GDM1 (cell line): ENCODE measurements around the gene SLC7A10.
"Not testable (repeated sequence)": the region's sequence is repeated elsewhere in the genome, so short reads cannot be mapped to it uniquely, and the experiment has no call there.

Source experiments
- DNase-seq: peaks from one replicate; lab custom pipeline; 2025; lab: John Stamatoyannopoulos, UW

SLC7A10 gene

GRCh38 chr19:33201473-33201872 is 24.2 kb downstream of the SLC7A10 start:
- DNase-seq: no peak

DNA sequence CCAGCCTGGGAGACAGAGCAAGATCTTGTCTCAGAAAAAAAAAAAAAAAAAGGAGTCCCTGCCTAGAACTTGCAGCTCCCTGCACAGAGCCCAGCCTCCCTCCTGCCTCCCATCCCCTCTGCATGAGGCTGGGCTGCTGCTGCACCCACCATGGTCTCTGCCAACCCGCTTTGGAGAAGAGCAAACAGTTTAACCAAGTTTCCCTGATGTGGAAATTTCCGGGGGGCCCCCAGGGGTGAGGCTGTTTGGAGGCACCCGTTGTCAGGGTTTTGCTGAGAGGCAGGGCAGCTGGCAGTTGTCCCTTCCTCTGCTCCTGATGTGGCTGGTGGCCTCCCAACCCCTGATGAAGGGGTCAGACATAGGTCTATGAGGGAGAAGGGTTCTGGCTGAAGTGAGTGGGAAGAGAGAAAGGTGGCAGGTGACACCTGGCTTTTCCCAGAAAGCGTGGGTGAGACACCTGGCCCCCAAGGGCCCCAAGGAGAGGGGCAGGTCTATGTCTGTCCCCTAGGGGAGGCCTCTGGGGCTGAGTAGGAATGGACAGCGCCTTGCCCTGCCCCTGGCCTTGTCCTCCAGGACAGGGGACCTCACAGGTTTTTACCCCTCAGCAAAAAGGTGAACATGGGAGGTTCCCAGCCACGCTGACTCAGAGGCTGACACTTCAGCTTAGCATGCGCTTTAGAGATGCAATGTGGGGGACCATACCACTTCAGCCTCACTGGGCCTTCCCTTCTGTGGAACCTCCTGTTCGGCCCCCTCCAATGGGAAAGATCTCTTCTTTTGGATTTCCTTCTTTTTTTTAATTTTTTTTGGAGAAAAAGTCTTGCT is 26.0 kb downstream of the SLC7A10 start:
- DNase-seq: no peak

DNA sequence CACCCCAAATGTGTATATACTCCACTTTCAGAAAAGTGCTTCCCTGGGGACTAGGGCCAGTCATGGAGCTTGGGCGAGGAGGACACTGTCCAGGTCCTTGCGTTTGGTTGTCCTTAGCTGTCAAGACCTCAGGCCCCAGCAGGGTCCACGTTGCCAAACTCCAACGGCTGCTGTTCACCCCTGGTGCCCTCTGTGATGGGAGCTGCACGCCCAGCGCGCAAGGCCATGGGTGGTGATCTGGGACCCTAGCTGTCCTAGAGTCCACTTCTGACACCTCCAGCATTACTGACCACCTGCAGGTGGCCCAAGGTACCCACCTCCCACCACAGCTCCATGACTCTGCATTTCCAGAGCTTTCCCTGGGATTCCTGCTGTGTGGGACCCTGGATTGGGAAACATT is 27.5 kb downstream of the SLC7A10 start:
- DNase-seq: no peak

DNA sequence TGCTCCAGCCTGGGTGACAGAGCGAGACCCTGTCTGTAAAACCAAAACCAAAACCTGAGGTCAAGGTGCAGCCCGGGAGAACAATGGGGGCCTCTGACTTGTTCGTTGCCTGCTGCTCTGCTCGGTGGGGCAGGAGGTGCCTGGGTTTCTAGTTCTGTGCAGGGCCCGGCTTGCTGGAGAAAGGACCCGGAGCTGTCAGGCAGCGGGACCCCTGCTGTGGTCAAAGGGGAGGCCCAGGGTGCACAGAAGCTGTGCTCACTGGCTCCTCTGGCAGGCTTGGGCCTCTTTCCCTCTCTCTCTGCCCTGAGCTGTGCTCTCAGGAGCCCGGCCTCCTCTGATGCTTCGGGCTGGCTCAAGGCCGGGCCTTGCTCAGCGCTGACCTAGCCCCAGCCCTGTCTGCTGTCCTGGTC is 28.1 kb downstream of the SLC7A10 start:
- DNase-seq: no peak

GRCh38 chr19:33196446-33197193 is 29.0 kb downstream of the SLC7A10 start:
- DNase-seq: no peak

- DNase-seq: no peak
These were observed 29.9 kb downstream of the SLC7A10 start for GRCh38 chr19:33195645-33196347.

- DNase-seq: no peak
These were observed 30.6 kb downstream of the SLC7A10 start for GRCh38 chr19:33194886-33195644.

GRCh38 chr19:33194532-33194885 is 31.1 kb downstream of the SLC7A10 start:
- no peak for DNase-seq

DNA sequence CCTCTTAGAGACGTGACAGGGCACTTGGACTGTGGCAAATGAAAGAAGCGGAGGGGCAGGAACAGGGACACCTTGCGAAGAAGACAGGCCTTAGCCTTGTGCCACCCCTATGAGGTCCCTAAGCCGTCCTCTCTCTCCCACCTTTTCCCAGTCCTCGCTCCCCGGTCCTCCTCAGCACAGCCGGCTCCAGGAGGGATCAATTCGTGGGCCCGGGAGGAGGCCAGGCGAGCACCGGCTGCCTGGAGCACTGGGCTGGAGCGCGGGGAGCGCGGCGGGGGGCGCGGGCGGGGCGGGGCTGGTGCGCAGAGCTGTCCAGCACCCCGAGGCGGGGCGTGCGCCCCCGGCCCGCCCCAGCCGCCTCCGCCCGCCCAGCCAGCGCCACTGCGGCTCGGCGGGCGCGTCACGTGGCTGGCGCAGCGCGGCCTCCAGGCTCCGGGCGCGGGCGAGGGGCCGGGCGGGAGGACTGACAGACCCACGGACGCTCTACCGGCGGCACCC is 31.7 kb downstream of the SLC7A10 start, which contains the start of gene LRP3:
TSS of gene LRP3 (plus strand) at position 466 of the 498 bp plus-strand sequence. CDS start 456 bp downstream, outside the sequence.
- peak; percentile 14 for DNase-seq

DNA sequence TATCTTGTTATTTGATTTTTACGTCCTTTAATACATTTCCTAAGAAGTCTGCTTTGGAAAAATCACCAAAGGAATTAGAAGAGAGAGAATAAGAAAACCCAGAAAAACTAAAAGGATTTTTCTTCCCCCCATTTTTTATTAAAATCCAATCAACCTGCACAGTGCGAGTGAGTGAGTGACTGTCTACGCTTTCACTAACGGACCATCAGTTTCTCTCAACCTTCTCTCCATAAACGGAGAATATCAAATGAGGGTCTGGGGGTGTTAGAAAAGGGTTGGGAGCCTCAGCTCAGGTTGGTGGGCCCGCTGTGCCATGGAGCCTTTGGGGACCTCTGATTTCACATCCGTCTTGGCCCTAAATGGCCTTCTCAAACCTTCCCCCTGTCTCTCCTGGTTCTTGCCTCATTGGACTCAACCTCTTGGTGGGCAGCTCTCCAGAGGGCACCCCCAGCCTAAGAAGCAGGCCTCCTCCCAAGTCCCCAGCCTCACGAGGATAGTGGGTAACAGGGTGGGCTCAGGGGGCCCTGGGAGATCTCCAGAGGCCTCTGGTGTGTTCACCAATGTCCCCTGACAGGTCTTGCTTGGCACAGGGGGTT is 32.3 kb downstream of the SLC7A10 start:
- no peak for DNase-seq

- no peak for DNase-seq
These were observed 33.6 kb downstream of the SLC7A10 start for GRCh38 chr19:33192010-33192409.

DNA sequence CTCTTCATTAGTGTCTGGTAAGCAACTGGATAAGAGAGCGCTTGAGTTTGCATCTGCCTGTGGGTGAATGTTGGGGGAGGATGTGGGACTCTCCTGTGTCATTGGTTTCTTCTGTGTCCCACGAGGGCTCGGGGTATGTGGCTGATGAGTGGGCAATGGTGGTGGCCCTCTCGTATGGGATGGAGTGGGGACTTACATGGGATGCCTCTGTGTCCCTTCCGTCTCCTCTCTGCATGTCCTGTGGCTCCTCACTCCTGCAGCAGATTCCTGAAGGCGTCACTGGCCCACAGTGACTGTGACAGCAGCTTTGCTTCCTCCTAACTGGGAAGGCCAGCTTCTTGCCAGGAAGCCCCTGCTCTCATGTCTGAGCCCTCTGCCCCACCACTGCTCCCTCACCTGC is 34.1 kb downstream of the SLC7A10 start:
- no peak for DNase-seq

DNA sequence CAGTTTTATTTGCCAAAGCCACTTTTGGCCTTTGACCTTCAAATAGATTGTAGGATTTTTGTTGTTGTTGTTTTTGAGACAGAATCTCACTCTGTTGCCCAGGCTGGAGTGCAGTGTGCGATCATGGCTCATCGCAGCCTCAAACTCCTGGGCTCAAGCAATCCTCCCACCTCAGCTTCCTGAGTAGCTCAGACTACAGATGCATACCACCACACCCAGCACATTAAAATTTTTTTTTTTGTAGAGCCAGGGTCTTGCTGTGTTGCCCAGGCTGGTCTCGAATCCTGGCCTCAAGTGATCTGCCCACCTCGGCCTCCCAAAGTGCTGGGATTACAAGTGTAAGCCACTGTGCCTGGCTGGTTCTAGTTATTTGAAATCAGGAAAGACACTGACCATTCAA is 34.6 kb downstream of the SLC7A10 start:
- DNase-seq: not testable (repeated sequence)

GRCh38 chr19:33189453-33189852 is 36.2 kb downstream of the SLC7A10 start:
- no peak for DNase-seq

DNA sequence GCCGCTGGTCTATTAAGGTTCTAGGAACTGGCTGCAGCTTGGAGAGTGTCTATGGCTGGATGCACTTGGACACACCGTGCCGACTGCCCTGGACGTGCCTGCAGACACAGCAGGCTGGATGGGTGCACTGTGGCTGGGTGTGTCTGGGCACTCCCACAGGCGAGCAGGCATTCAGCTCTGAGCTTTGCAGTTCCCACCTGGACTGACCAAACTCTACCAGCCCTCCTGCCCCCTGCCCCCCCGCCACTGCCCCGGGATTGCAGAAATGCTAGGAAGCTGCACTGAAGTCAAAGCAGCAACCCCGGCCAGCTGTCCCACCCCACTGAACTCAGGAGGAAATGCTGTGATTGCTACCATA is 38.5 kb downstream of the SLC7A10 start:
- DNase-seq: no peak

GRCh38 chr19:33186431-33187182 is 39.0 kb downstream of the SLC7A10 start:
- DNase-seq: peak; percentile 49

- DNase-seq: no peak
These were observed 48.2 kb downstream of the SLC7A10 start for GRCh38 chr19:33177417-33177979.

GRCh38 chr19:33176670-33177416 is 48.8 kb downstream of the SLC7A10 start:
- DNase-seq: peak; percentile 99

DNA sequence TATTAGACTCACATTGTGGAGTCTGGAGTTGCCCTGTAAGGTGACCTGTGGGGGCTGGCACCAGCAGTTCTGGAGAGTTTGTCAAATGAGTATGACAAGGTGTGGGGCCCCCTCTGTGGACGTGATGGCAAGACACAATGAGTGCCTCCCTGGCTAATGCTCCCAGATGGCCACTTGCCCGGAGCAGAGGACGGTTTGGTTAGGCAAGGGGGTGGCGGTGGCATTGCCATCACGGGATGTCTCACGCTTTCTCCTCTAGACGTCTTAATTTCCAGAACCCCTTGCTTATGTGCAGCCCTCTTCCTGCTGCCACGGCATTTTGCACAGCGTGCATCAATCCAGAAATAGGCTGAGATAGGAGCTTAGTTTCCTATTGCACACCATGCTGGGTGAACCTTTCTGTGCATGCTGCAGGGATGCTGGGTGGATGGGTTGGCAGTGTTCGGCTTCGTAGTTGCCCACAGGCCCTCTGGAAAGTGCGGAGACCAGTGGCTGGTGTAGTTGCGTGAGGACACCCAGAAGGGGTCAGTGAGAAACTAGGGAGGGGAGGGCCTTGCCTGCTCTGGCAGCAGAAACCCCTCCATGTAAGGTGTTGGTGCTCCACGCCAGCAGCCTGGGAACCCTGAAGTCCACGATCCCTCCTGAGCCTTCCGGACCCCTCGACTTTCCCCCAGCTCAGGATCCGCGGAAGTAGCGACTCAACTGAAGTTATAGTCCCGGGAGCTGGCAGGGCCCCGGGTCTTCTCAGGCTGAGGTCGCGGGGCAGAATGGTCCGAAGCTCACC is 49.6 kb downstream of the SLC7A10 start:
- no peak for DNase-seq
